WTC11 (cell line): Measurements from ENCODE around the gene COL26A1.
"Not testable (repeated sequence)": the region's sequence is repeated elsewhere in the genome, so short reads cannot be mapped to it uniquely, and the experiment has no call there.

Source experiments
- CTCF ChIP-seq: fragments of 200-600 bp; IDR thresholded peaks from 2 replicates; pipeline ENCODE4 v1.8.0; 2022; ENCODE audit warnings: antibody characterized with exemption
- JUN ChIP-seq: sonication (generic); formaldehyde crosslinking; IDR thresholded peaks from 2 replicates; pipeline ENCODE4 v1.8.0; 2023; ENCODE audit warnings: mild to moderate bottlenecking, missing genetic modification reagents
- NFYB ChIP-seq: sonication (generic); formaldehyde crosslinking; conservative IDR thresholded peaks from 2 replicates; pipeline ENCODE4 v1.8.0; 2022; ENCODE audit warnings: low read depth, missing genetic modification reagents
- TCF7 ChIP-seq: sonication (generic); formaldehyde crosslinking; IDR thresholded peaks from 2 replicates; pipeline ENCODE4 v1.8.0; 2022; ENCODE audit warnings: mild to moderate bottlenecking, low read depth, missing genetic modification reagents, moderate library complexity
- TEAD1 ChIP-seq: sonication (generic); formaldehyde crosslinking; IDR thresholded peaks from 2 replicates; pipeline ENCODE4 v1.8.0; 2022; ENCODE audit warnings: mild to moderate bottlenecking, missing genetic modification reagents
- USF1 ChIP-seq: sonication (generic); formaldehyde crosslinking; IDR thresholded peaks from 2 replicates; pipeline ENCODE4 v1.8.0; 2022; ENCODE audit warnings: mild to moderate bottlenecking, missing genetic modification reagents
- USF2 ChIP-seq: sonication (generic); formaldehyde crosslinking; IDR thresholded peaks from 2 replicates; pipeline ENCODE4 v1.8.1; 2023; ENCODE audit warnings: mild to moderate bottlenecking, missing genetic modification reagents, moderate library complexity
- ZBTB21 ChIP-seq: sonication (generic); formaldehyde crosslinking; IDR thresholded peaks from 2 replicates; pipeline ENCODE4 v1.8.1; 2023; ENCODE audit warnings: mild to moderate bottlenecking, missing genetic modification reagents, borderline replicate concordance

- TF ChIP-seq USF2 (CRISPR knock-in tag); CTCF; NFYB; ZBTB21; JUN (CRISPR knock-in tag); TEAD1; USF1 (CRISPR knock-in tag); TCF7 (CRISPR knock-in tag): not testable (repeated sequence)
Observed at GRCh38 chr7:101475691-101476090, 113.0 kb downstream of the COL26A1 start.
